Gastrocnemius medialis (tissue), 4 donors: ENCODE data around the gene OR10C1.

Experiments used
- CTCF ChIP-seq, 5 experiments: fragments of 450-650 bp in 3 of 5; fragments of 200-600 bp in 2 of 5; sonication (generic) in 2 of 5; IDR thresholded peaks in 4 of 5; conservative IDR thresholded peaks in 1 of 5; 1 replicate in 4 of 5; 2 replicates in 1 of 5; pipeline ENCODE4 v1.5.1; 2016 to 2019; ENCODE audit warnings: antibody characterized with exemption in 5 of 5, mild to moderate bottlenecking in 3 of 5, moderate library complexity in 3 of 5
- POLR2A ChIP-seq, 2 donors: fragments of 450-650 bp; IDR thresholded peaks; one replicate each; pipeline ENCODE4 v1.6.1; 2017; ENCODE audit warnings: antibody characterized with exemption in 2 of 2, mild to moderate bottlenecking in 2 of 2, moderate library complexity in 2 of 2

GRCh38 chr6:29424168-29424567 lies 14.9 kb upstream of the OR10C1 start:
- no peak for TF ChIP-seq CTCF (IDR thresholded peaks at IDR 0.05 in 4 of 5, conservative IDR thresholded peaks at IDR 0.05 in 1 of 5)
- no peak for TF ChIP-seq POLR2A (IDR thresholded peaks at IDR 0.05)
